Naive B cell (primary cell): ENCODE data around the gene MICALL1. TPM values are rescaled to one million over a fixed set of nuclear protein-coding genes. Genes with fewer than 3 reads are reported as not detected.
A peak's percentile ranks its signal among the peaks of the same experiment; 100 is the strongest.

ENCODE experiments used
- ATAC-seq, 2 donors: fragments of 150-1000 bp; cut with Tn5 transposase; 2 replicates each; pipeline ENCODE4 v1.10.0; 2021; ENCODE audit warnings: low read depth in 2 of 2, mild to moderate bottlenecking in 2 of 2, moderate library complexity in 2 of 2
- DNase-seq: peaks from one replicate; pipeline ENCODE4 v3.0.0; 2022
- H3K27ac Mint-ChIP-seq, 6 donors: one replicate each; pipeline ENCODE4 v1.8.0; 2020 to 2022; ENCODE audit warnings: mild to moderate bottlenecking in 6 of 6, mixed read lengths in 6 of 6, moderate library complexity in 5 of 6, inconsistent platforms in 2 of 6
- H3K27me3 Mint-ChIP-seq, 3 donors: one replicate each; pipeline ENCODE4 v1.8.0; 2021 to 2022; ENCODE audit warnings: mixed read lengths in 3 of 3, mild to moderate bottlenecking in 1 of 3
- H3K36me3 Mint-ChIP-seq, 2 donors: one replicate each; pipeline ENCODE4 v1.8.0; 2020 to 2022; ENCODE audit warnings: mixed read lengths in 2 of 2, inconsistent platforms in 1 of 2, mild to moderate bottlenecking in 1 of 2
- H3K4me1 Mint-ChIP-seq, 3 donors: one replicate each; pipeline ENCODE4 v1.8.0; 2020 to 2022; ENCODE audit warnings: mixed read lengths in 3 of 3, inconsistent platforms in 1 of 3, mild to moderate bottlenecking in 1 of 3, moderate library complexity in 1 of 3
- H3K4me3 Mint-ChIP-seq, 8 donors: one replicate each; pipeline ENCODE4 v1.8.0; 2020 to 2022; ENCODE audit warnings: mild to moderate bottlenecking in 8 of 8, mixed read lengths in 8 of 8, moderate library complexity in 8 of 8, inconsistent platforms in 2 of 8
- H3K9me3 Mint-ChIP-seq, 7 donors: one replicate each; pipeline ENCODE4 v1.8.0; 2020 to 2022; ENCODE audit warnings: mixed read lengths in 7 of 7, mild to moderate bottlenecking in 5 of 7, inconsistent platforms in 2 of 7, moderate library complexity in 1 of 7
- polyA plus RNA-seq, 6 donors: library from polyadenylated mRNA; unstranded; fragments of 300-500 nt; fragmentation: Illumina TruSeq; gene quantifications; one replicate each; pipeline ENCODE4 v1.2.3, GENCODE V29; 2021; ENCODE audit warnings: low read depth in 6 of 6

Gene MICALL1
- polyA plus RNA-seq, 6 donors from 2014 or later = 2.6 to 8.0 (median 3.1) TPM

DNA sequence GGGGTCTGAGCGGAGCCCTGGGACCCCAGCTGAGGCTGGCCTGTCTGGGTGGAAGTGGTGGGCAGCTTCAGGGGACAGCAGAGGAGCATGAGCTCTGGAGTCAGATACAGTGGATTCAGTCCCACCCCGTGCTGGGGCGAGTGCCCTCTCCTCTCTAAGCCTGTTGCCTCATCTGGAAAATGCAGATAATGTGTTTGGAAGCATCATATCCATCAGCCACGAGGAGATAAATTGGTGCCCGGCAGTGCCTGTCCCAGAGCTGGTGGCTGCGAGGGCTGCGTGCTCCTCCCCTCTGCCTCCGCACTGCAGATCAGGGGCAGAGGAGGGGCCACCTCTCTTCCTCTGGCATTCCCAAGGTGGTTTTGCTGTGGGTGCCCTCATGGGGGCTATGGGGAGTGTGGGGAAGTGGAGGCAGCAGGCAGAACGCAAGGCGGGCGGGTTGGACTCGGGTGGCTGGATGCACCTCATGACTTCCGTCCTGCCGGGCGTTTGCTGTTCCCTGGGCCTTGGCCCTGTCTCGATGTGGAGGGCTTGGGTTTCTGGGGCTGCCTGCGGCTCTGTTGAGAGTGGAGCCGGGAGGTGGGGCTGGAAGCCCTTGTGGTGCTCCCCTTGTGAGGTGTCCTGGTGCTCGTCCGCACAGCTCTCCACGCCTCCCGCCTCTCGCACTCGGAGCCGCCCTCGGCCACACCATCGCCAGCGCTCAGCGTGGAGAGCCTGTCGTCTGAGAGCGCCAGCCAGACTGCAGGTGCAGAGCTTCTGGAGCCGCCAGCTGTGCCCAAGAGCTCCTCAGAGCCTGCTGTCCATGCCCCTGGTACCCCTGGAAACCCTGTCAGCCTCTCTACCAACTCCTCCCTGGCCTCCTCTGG lies 20.9 kb downstream of the MICALL1 start:
- Mint-ChIP-seq H3K4me1 (peaks cover 4 to 14% (median 7%) of the 10 kb centered on the region in 3 donors), H3K4me3 (no peak overlapping the region), H3K27me3 (no peaks in the 10 kb centered on the region), H3K9me3 (no peaks in the 10 kb centered on the region), H3K27ac (no peak overlapping the region), H3K36me3 (peaks cover 5 to 8% of the 10 kb centered on the region in 2 donors)
- no peak for ATAC-seq
- no peak for DNase-seq

DNA sequence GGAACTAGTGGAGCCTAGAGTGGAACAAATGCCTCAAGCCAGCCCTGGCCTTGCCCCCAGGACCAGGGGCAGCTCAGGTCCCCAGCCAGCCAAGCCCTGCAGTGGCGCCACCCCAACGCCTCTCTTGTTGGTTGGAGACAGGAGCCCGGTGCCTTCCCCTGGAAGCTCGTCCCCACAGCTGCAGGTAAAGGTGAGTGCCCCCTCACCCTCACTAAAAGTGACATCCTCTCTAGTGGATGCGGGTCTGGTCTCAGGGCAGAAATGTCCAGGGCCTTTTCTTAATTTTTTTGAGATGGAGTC lies 21.5 kb downstream of the MICALL1 start:
- DNase-seq = no peak
- Mint-ChIP-seq H3K9me3 (no peaks in the 10 kb centered on the region), H3K4me1 (peaks cover 4 to 14% (median 7%) of the 10 kb centered on the region in 3 donors), H3K36me3 (peaks cover 5 to 8% of the 10 kb centered on the region in 2 donors), H3K4me3 (no peak overlapping the region), H3K27ac (no peak overlapping the region), H3K27me3 (no peaks in the 10 kb centered on the region)
- ATAC-seq = no peak

GRCh38 chr22:37929390-37929789 lies 23.3 kb downstream of the MICALL1 start:
- H3K27ac Mint-ChIP-seq = peak overlapping the region in 1 of 6 donors; percentile 55
- H3K4me3 Mint-ChIP-seq = no peak overlapping the region
- no peaks in the 10 kb centered on the region for H3K9me3 Mint-ChIP-seq
- peaks cover 5 to 8% of the 10 kb centered on the region in 2 donors for H3K36me3 Mint-ChIP-seq
- DNase-seq = no peak
- no peaks in the 10 kb centered on the region for H3K27me3 Mint-ChIP-seq
- no peak for ATAC-seq
- H3K4me1 Mint-ChIP-seq = peaks cover 9 to 31% (median 21%) of the 10 kb centered on the region in 3 donors

DNA sequence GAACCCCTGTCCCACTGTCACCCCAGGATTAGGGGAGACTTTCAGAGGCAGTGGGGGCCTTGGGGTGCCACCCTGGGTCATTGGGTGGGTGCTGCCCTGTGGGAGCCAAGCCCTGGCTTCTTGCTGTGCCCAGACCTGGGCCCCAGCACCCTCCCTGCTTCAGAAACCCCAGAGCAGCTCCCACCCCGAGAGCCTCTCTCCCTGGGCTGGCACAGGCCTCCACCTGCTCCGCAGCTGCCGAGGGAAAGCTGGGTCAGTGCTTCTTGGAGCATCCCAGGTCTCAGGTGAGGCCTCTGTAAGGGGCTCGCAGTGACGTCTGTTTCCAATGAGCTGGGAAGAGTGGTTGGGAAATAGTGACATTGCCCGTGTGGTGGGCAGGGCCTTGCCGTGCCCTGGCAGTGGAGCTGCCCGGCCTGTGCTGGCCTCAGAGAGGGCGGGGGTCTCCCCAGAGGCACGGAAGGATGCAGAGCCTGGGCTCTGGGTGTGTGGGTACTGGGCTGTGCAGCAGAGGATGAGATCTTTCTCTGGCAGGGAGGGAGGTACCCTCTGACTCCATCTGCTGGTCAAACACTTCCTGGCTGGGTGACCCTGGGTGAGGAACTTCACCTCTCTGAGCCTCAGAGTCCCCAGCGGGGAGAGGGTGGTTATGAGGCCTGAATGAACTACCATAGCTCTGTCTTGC lies 24.3 kb downstream of the MICALL1 start:
- Mint-ChIP-seq H3K4me3 (no peak overlapping the region), H3K27ac (peak overlapping the region in 1 of 6 donors; percentile 83), H3K36me3 (peaks cover 5 to 8% of the 10 kb centered on the region in 2 donors), H3K27me3 (no peaks in the 10 kb centered on the region), H3K4me1 (peaks cover 9 to 31% (median 21%) of the 10 kb centered on the region in 3 donors), H3K9me3 (no peaks in the 10 kb centered on the region)
- DNase-seq = no peak
- ATAC-seq = no peak

DNA sequence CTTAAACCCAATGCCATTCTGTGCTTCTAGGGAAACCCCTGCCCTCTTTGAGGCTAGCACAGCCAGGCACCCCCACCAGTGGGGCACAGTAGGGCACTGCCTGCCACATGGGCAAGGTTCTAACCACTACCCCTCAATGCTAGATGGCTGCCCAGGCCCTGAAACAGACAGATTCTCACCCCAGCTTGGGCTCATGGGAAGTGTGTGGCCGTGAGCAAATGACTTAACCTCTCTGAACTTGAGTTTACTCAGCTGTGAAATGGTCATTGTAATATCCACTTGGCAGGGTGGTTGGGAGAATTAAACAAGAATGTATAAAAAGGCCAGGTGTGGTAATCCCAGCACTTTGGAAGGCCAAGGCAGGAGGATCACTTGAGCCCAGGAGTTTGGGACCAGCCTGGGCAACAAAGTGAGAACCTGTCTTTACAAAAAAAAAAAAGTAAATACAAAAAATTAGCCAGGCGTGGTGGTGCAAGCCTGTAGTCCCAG lies 24.9 kb downstream of the MICALL1 start:
- no peaks in the 10 kb centered on the region for H3K9me3 Mint-ChIP-seq
- peaks cover 9 to 31% (median 21%) of the 10 kb centered on the region in 3 donors for H3K4me1 Mint-ChIP-seq
- no peak for DNase-seq
- no peaks in the 10 kb centered on the region for H3K27me3 Mint-ChIP-seq
- H3K27ac Mint-ChIP-seq = peak overlapping the region in 1 of 6 donors; percentile 83
- H3K4me3 Mint-ChIP-seq = no peak overlapping the region
- peaks cover 5 to 8% of the 10 kb centered on the region in 2 donors for H3K36me3 Mint-ChIP-seq
- no peak for ATAC-seq

GRCh38 chr22:37931893-37932389 lies 25.8 kb downstream of the MICALL1 start:
- no peak for ATAC-seq
- no peak for DNase-seq
- Mint-ChIP-seq H3K36me3 (peaks cover 5 to 8% of the 10 kb centered on the region in 2 donors), H3K9me3 (no peaks in the 10 kb centered on the region), H3K4me1 (peaks cover 9 to 31% (median 21%) of the 10 kb centered on the region in 3 donors), H3K27ac (peak overlapping the region in 1 of 6 donors; percentile 76), H3K27me3 (no peaks in the 10 kb centered on the region), H3K4me3 (no peak overlapping the region)

DNA sequence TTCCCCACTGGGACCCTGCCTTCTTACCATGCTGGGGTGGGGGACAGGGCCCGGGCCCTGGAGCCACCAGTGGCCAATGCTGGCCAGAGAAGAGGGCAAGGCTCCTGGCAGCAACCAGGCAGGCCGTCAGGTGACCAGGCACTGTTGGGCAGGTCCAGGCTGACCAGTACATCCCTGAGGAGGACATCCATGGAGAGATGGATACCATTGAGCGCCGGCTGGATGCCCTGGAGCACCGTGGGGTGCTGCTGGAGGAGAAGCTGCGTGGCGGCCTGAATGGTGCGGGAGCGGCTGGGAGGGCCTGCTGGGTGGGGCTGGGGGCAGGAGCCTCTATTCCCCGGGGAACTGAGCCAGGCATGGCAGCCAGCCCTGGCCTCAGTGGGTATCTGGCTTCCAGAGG lies 26.3 kb downstream of the MICALL1 start:
- H3K9me3 Mint-ChIP-seq = no peaks in the 10 kb centered on the region
- H3K4me3 Mint-ChIP-seq = no peak overlapping the region
- H3K27ac Mint-ChIP-seq = peak overlapping the region in 2 of 6 donors; percentile 34 to 76

GRCh38 chr22:37932821-37933578 lies 26.9 kb downstream of the MICALL1 start:
- ATAC-seq = no peak
- Mint-ChIP-seq H3K4me3 (no peak overlapping the region), H3K27ac (peak overlapping the region in 2 of 6 donors; percentile 11 to 34), H3K36me3 (peaks cover 5 to 16% of the 10 kb centered on the region in 2 donors), H3K9me3 (no peaks in the 10 kb centered on the region), H3K4me1 (peaks cover 9 to 31% (median 21%) of the 10 kb centered on the region in 3 donors), H3K27me3 (no peaks in the 10 kb centered on the region)
- no peak for DNase-seq

More for the DNA sequence above, 26.3 kb downstream of the MICALL1 start:
- peaks cover 9 to 31% (median 21%) of the 10 kb centered on the region in 3 donors for H3K4me1 Mint-ChIP-seq
- ATAC-seq (no peak), DNase-seq (no peak)
- peaks cover 5 to 11% of the 10 kb centered on the region in 2 donors for H3K36me3 Mint-ChIP-seq
- H3K27me3 Mint-ChIP-seq = no peaks in the 10 kb centered on the region

GRCh38 chr22:37933711-37934376 lies 27.7 kb downstream of the MICALL1 start:
- Mint-ChIP-seq H3K9me3 (no peaks in the 10 kb centered on the region), H3K4me1 (peaks cover 5 to 31% (median 21%) of the 10 kb centered on the region in 3 donors), H3K27ac (peak overlapping the region in 3 of 6 donors; percentile 59 to 73 (median 64)), H3K36me3 (peaks cover 0 to 10% of the 10 kb centered on the region in 2 donors), H3K27me3 (no peaks in the 10 kb centered on the region), H3K4me3 (no peak overlapping the region)
- DNase-seq = peak; percentile 71
- ATAC-seq = peak; percentile 99

GRCh38 chr22:37940698-37941376 lies 34.7 kb downstream of the MICALL1 start:
- Mint-ChIP-seq H3K9me3 (no peaks in the 10 kb centered on the region), H3K36me3 (peaks cover 0 to 24% of the 10 kb centered on the region in 2 donors), H3K27ac (peak overlapping the region in 1 of 6 donors; percentile 34), H3K4me3 (no peak overlapping the region), H3K27me3 (no peaks in the 10 kb centered on the region), H3K4me1 (peaks cover 0 to 6% (median 0%) of the 10 kb centered on the region in 3 donors)
- ATAC-seq = no peak
- no peak for DNase-seq

DNA sequence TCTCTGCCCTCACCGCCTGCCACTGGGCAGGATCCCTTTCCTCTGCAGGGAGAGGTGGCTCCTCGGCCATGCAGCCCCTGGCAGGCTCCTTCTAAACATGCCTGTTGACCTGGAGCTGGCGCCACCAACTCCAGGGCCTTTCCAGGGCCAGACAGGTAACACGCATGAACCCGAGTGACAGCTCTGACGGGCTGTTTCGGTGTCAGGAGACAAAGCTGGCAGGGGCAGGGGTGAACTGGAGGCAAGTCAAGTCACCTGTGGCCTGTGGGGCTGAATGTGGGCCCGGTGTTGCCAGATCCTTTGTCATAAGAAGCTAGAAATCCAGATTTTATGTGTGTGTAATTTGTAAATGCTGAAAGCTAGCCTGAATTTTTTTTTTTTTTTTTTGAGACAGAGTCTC lies 36.0 kb downstream of the MICALL1 start:
- H3K4me3 Mint-ChIP-seq = no peak overlapping the region
- H3K9me3 Mint-ChIP-seq = no peaks in the 10 kb centered on the region
- DNase-seq (no peak), ATAC-seq (no peak)
- no peaks in the 10 kb centered on the region for H3K27me3 Mint-ChIP-seq
- peaks cover 0 to 6% (median 0%) of the 10 kb centered on the region in 3 donors for H3K4me1 Mint-ChIP-seq
- H3K27ac Mint-ChIP-seq = peak overlapping the region in 1 of 6 donors; percentile 71
- peaks cover 0 to 24% of the 10 kb centered on the region in 2 donors for H3K36me3 Mint-ChIP-seq

DNA sequence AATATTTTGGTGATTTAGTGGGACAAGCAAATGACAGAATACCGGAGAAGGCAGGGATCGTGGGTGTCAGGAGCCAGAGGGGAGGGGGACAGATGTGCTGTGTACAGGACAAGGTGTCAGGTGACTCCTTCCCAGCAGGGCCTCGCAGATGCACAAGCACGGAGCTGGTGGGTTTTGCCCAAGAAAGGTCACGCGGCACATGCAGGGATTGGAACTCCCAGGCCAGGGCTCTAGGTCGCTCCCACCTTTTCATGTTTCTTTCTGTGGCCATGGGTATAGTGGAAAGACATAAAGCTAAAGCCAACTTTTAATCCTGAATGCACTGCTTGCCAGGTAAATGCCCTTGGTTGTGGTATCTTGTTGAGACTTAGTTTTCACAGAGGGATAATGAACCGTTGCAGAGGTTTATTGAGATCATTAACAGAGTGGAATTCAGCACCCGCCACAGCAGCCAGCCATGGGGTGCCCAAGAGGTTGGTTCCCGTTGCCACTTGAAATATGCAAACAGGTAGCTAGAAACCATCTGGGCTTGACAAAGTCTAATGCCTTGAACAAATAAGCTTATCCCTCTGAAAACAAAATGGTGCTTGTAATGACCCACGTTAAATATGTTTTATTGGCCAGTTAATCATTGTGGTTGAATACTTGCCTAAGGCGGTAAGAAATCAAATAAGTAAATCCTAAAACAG lies 37.2 kb downstream of the MICALL1 start:
- no peaks in the 10 kb centered on the region for H3K27me3 Mint-ChIP-seq
- H3K27ac Mint-ChIP-seq = no peak overlapping the region
- H3K4me3 Mint-ChIP-seq = peak overlapping the region in 1 of 8 donors; percentile 29
- H3K9me3 Mint-ChIP-seq = no peaks in the 10 kb centered on the region
- ATAC-seq = no peak
- no peak for DNase-seq
- peaks cover 0 to 15% of the 10 kb centered on the region in 2 donors for H3K36me3 Mint-ChIP-seq
- peaks cover 0 to 6% (median 0%) of the 10 kb centered on the region in 3 donors for H3K4me1 Mint-ChIP-seq
